ENCODE measurements around the gene SESN2. TPM values are rescaled to one million over a fixed set of nuclear protein-coding genes. Genes with fewer than 3 reads are reported as not detected.
A peak's percentile ranks its signal among the peaks of the same experiment; 100 is the strongest.

SESN2 gene
- total RNA-seq, 1 donor from 2014 or later = 14.7 TPM

DNA sequence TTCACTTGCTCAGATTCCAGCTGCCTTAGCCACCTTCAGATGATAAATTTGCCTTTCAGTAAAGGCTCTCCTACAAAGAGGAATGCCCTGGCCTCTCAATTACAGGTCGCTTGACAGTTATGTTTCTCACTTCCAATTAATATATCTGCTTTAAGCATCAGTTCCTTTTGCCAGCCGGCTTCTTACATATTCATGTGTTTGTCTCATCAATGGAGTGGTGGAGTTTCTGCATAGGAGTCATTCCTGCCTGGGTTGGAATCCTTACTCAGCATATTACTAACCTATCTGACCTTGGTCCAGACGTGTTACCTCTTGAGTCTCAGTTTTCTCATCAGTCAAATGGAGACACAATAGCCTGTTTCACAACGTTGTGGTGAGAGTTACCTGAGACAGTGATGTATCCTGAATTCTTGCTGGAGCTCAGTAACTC lies 9.4 kb upstream of the SESN2 start:
- no peaks in the 10 kb centered on the region for H3K27me3 ChIP-seq
- intact Hi-C loops (cut with DNase I) = no loop called here
- DNase-seq (ENCODE audit: extremely low spot score in 2 of 2) = no peak
- no peak for TF ChIP-seq CTCF (IDR thresholded peaks at IDR 0.05)
- no peak for TF ChIP-seq POLR2A (IDR thresholded peaks at IDR 0.05)
- TF ChIP-seq POLR2AphosphoS5 (IDR thresholded peaks at IDR 0.05; ENCODE audit: insufficient read depth in 1 of 2, low read depth in 1 of 2) = no peak
- no peak overlapping the region for H3K4me3 ChIP-seq
- H3K27ac ChIP-seq = no peak overlapping the region
- H3K9me3 ChIP-seq = no peaks in the 10 kb centered on the region
- no peaks in the 10 kb centered on the region for H3K36me3 ChIP-seq
- H3K4me1 ChIP-seq = peaks cover 24% of the 10 kb centered on the region

DNA sequence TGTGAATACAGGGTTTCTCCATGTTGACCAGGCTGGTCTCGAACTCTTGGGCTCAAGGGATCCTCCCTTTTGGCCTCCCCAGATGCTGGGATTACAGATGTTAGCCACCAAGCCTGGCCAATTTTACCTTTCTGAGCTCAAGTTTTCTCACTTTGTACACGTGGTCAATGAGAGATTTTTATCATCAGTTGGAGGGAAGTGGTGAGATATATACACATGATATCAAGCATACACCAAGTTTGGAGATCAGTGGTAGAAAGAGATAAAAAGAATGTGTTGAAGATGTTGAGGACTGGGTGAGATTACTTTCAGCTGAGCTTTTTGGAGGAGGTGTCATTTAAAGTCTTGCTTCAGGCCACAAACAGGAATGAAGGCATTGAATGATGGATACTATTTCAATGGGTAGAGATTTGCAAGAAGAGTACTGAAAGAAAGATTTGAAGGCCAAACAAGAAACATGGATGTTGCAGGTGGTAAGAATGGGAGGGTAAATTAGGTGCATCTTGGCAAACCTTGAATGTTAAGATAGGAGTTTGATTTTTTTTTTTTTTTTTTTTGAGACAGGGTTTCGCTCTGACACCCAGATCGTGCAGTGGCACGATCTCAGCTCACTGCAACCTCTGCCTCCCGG lies 3.0 kb upstream of the SESN2 start:
- TF ChIP-seq CTCF (IDR thresholded peaks at IDR 0.05) = no peak
- TF ChIP-seq POLR2AphosphoS5 (IDR thresholded peaks at IDR 0.05; ENCODE audit: insufficient read depth in 1 of 2, low read depth in 1 of 2) = no peak
- TF ChIP-seq POLR2A (IDR thresholded peaks at IDR 0.05) = no peak
- Histone ChIP-seq H3K4me1 (peaks cover 17% of the 10 kb centered on the region), H3K4me3 (no peak overlapping the region), H3K27me3 (no peaks in the 10 kb centered on the region), H3K36me3 (no peaks in the 10 kb centered on the region), H3K9me3 (no peaks in the 10 kb centered on the region), H3K27ac (no peak overlapping the region)
- no peak for DNase-seq (ENCODE audit: extremely low spot score in 2 of 2)
- intact Hi-C loops (cut with DNase I) = no loop called here

DNA sequence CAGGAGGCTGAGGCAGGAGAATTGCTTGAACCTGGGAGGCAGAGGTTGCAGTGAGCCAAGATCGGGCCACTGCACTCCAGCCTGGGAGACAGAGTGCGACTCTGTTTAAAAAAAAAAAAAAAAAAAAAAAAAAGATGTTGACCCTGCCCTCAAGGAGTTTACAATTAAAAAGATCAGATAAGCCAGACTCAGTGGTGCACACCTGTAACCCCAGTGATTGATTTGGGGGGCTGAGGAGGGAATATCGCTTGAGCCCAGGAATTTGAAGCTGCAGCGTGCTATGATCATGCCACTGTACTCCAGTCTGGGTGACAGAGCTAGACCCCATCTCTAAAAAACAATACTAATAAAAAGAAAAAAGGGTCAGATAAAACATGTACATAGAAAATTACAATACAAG lies 1.6 kb upstream of the SESN2 start:
- no peak for TF ChIP-seq POLR2A (IDR thresholded peaks at IDR 0.05)
- Histone ChIP-seq H3K4me1 (peaks cover 22% of the 10 kb centered on the region), H3K36me3 (no peaks in the 10 kb centered on the region), H3K4me3 (no peak overlapping the region), H3K27ac (no peak overlapping the region), H3K27me3 (no peaks in the 10 kb centered on the region), H3K9me3 (no peaks in the 10 kb centered on the region)
- intact Hi-C loops (cut with DNase I) = loop anchor here (2.0 kb wide), 1 partner anchor 23 kb away; no protein-coding TSS in a partner anchor
- DNase-seq (ENCODE audit: extremely low spot score in 2 of 2) = no peak

GRCh38 chr1:28258628-28259251 lies 578 bp upstream of the SESN2 start:
- DNase-seq (ENCODE audit: extremely low spot score in 2 of 2) = no peak
- no peak for TF ChIP-seq POLR2A (IDR thresholded peaks at IDR 0.05)
- no peak for TF ChIP-seq POLR2AphosphoS5 (IDR thresholded peaks at IDR 0.05; ENCODE audit: insufficient read depth in 1 of 2, low read depth in 1 of 2)
- TF ChIP-seq CTCF (IDR thresholded peaks at IDR 0.05) = no peak
- Histone ChIP-seq H3K27ac (peak overlapping the region; percentile 61), H3K4me3 (peak overlapping the region; percentile 99 to 100), H3K36me3 (no peaks in the 10 kb centered on the region), H3K4me1 (peaks cover 22% of the 10 kb centered on the region), H3K27me3 (no peaks in the 10 kb centered on the region), H3K9me3 (no peaks in the 10 kb centered on the region)
- intact Hi-C loops (cut with DNase I) = loop anchor here (2.0 kb wide), 1 partner anchor 24 kb away; no protein-coding TSS in a partner anchor

GRCh38 chr1:28259934-28260802 lies 850 bp downstream of the SESN2 start:
- H3K4me1 ChIP-seq = peaks cover 25% of the 10 kb centered on the region

More at GRCh38 chr1:28259934-28260802, 850 bp downstream of the SESN2 start:
- intact Hi-C loops (cut with DNase I) = loop anchor here (2.0 kb wide), 1 partner anchor 25 kb away; no protein-coding TSS in a partner anchor
- H3K27me3 ChIP-seq = no peaks in the 10 kb centered on the region
- DNase-seq (ENCODE audit: extremely low spot score in 2 of 2) = peak in 1 of 2 donors; percentile 93
- peak overlapping the region; percentile 99 to 100 for H3K4me3 ChIP-seq
- no peak for TF ChIP-seq POLR2AphosphoS5 (IDR thresholded peaks at IDR 0.05; ENCODE audit: insufficient read depth in 1 of 2, low read depth in 1 of 2)
- TF ChIP-seq CTCF (IDR thresholded peaks at IDR 0.05) = no peak
- no peak for TF ChIP-seq POLR2A (IDR thresholded peaks at IDR 0.05)
- no peaks in the 10 kb centered on the region for H3K36me3 ChIP-seq
- H3K27ac ChIP-seq = peak overlapping the region; percentile 94
- no peaks in the 10 kb centered on the region for H3K9me3 ChIP-seq
